ENCODE results near the gene ADAM30.

- TF ChIP-seq CTCF (tag by site-specific recombination; IDR thresholded peaks at IDR 0.05) (no peak), SETDB1 (IDR thresholded peaks at IDR 0.05; ENCODE audit: insufficient read length, low read length) (no peak), ZNF280D (tag by site-specific recombination; IDR thresholded peaks at IDR 0.05) (no peak), ZBTB17 (tag by site-specific recombination; IDR thresholded peaks at IDR 0.05) (no peak), ZBTB11 (tag by site-specific recombination; conservative IDR thresholded peaks at IDR 0.05; ENCODE audit: low read depth) (no peak), ZNF404 (tag by site-specific recombination; IDR thresholded peaks at IDR 0.05) (no peak), ZNF121 (tag by site-specific recombination; IDR thresholded peaks at IDR 0.05) (no peak), YY1 (tag by site-specific recombination; IDR thresholded peaks at IDR 0.05) (no peak)
These were observed 19.2 kb upstream of the ADAM30 start for GRCh38 chr1:119915517-119915916.

Data from HEK293 (cell line).